Stimulated activated CD8-positive, alpha-beta memory T cell treated with anti-CD3 and anti-CD28 coated beads, Interleukin-12 subunit alpha, Interleukin-12 subunit beta, amount 100 ng/mL, for 24 hours (primary cell): ENCODE results near the gene IFNA16.
"Not testable (repeated sequence)": the region's sequence is repeated elsewhere in the genome, so short reads cannot be mapped to it uniquely, and the experiment has no call there.

Experiments used
- DNase-seq: peaks from one replicate; pipeline ENCODE4 v3.0.0-alpha.2; 2020; ENCODE audit errors: extremely low read depth

Gene IFNA16

DNA sequence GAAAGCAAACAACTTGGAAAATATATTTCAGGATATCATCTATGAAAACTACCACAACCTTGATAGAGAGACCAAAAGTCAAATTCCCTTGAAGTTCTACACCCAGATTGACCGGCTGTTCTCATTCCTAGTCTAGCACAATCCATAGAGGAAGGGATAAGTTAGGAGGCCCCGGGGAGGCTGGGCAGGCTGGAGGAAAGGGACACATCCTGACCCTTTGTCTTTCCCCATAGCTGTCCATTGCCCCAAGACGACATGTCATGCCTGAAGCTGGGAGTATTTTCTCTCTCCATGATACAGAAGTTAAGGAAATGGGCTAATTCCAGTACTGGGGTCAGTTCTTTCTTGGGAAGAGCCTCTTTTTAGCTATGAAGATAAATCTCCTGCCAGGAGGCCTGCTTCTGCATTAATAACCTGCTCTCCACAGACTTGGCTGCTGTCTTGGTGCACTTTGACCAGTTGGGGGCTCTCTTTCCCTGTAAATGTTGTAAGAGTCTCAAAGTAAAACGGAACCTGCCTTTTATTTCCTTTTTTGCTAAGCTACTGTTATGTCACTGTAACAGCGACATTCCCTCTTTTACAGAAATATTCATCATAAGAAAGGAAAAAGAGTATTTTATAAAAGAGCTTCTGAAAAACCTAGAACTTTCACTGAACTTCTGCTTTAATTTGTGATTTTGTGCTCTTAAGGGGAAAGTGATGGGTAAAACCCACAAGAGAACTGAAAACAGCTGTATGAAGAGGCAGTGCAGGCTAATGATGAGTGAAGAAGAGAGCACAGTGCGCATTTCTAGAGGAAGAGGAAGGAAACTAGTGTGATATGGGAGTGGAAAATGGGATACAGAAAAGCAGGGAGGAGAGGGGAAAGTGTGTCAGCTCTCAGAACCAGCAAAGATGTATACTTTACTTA is 22.0 kb downstream of the IFNA16 start:
- not testable (repeated sequence) for DNase-seq

DNA sequence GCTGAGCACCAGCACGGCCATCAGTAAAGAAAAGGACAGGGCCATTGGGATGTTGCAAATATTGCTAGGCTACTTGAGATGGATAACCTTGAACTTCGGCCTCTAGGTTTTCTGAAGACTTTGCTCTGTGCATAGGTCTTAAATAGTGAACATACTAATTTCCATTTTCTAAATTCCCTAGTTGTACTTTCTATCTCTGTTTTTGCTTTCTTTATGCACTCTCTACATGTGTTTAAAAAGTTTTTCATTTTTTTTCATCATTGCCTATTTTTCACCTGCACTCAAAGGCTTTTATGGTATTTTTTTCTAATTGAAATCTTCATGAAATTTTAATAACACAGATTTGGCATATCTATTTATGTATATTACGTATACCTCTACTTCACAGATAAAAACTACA is 29.6 kb downstream of the IFNA16 start, which contains the start of gene IFNA4:
Gene IFNA4, minus strand, starts transcription at position 101 of the 400 bp plus-strand sequence. Its CDS starts 56 bp downstream, at position 45.
- not testable (repeated sequence) for DNase-seq

DNA sequence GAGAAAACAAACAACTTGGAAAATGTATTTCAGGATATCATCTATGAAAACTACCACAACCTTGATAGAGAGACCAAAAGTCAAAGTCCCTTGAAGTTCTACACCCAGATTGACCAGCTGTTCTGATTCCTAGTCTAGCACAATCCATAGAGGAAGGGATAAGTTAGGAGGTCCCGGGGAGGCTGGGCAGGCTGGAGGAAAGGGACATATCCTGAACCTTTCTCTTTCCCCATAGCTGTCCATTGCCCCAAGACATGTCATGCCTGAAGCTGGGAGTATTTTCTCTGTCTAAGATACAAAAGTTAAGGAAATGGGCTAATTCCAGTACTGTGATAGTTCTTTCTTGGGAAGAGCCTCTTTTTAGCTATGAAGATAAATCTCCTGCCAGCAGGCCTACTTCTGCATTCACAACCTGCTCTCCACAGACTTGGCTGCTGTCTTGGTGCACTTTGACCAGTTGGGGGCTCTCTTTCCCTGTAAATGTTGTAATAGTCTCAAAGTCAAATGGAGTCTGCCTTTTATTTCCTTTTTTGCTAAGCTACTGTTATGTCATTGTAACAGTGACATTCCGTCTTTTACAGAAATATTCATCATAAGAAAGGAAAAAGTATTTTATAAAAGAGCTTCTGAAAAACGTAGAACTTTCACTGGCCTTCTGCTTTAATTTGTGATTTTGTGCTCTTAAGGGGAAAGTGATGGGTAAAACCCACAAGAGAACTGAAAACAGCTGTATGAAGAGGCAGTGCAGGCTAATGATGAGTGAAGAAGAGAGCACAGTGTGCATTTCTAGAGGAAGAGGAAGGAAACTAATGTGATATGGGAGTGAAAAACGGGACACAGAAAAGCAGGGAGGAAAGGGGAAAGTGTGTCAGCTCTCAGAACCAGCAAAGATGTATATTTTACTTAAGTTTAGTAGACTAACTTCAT is 34.0 kb downstream of the IFNA16 start:
- not testable (repeated sequence) for DNase-seq

DNA sequence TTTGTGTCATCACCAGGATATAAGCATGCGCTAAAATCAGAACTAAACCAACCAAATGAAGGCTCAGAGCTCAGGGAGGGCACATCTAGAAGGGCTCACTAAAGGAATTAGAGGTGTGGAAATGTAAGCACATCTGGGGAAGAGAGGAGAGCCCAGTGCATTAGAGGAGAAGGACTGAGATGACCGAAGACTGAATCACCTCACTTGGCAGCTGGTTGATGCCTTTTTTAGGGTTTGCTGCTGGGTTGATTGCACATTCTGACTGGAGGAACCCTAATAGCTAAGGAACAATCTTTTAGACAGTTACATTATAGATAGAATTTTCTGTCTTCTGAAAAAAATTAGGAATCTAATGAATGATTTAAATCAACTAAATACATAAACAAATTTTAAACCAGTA is 42.4 kb downstream of the IFNA16 start:
- no peak for DNase-seq

DNA sequence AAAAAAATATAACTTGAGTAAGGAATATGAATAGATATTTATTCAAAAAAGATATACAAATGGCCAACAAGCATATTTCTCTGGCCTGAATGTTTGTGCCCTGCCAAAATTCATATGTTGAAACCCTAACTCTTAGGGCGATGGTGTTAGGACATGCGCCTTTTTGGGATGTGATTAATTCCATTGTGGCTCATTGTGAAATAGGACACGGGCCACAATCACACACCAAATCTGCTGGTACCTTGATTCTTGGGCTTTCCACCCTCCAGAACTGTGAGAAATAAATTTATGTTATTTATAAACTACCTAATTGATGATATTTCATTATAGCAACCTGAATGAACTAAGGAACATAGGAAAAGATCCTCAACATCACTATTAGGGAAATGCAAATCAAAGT is 45.0 kb downstream of the IFNA16 start:
- no peak for DNase-seq

DNA sequence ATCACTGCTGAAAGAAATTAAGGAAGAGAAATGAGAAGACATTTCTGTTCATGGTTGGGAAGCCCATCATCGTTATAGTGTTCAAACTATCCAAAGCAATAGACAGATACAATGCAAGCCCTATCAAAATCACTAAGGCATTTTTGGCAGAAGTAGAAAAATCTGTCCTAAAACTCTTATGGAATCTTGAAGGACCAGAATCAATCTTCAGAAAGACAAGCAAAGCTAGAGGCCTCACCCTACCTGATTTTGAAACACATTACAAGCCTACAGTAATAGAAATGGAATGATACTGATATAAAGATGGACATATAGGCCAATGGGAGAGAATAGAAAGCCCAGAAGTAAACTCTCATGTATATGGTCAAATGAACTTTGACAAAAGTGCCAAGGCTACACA is 45.8 kb downstream of the IFNA16 start:
- no peak for DNase-seq

DNA sequence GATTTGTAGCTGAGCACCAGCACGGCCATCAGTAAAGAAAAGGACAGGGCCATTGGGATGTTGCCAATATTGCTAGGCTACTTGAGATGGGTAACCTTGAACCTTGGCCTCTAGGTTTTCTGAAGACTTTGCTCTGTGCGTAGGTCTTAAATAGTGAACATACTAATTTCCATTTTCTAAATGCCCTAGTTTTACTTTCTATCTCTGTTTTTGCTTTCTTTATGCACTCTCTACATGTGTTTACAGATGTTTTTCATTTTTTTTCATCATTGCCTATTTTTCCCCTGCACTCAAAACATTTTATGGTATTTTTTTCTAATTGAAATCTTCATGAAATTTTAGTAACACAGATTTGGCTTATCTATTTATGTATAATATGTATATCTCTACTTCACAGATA is 50.6 kb downstream of the IFNA16 start, which contains the start of gene IFNA21:
Gene IFNA21, minus strand, starts transcription at position 101 of the 400 bp plus-strand sequence. Its CDS starts 48 bp downstream, at position 53.
- not testable (repeated sequence) for DNase-seq
